Measurements from ENCODE around the gene TMTC3.
A peak's percentile ranks its signal among the peaks of the same experiment; 100 is the strongest.

The TMTC3 gene

GRCh38 chr12:88243982-88244381, 101.9 kb downstream of the TMTC3 start:
- Histone ChIP-seq H3K9ac (no peak overlapping the region), H3K27ac (no peak overlapping the region), H2AFZ (ENCODE audit: low read depth) (no peak overlapping the region), H3K36me3 (ENCODE audit: insufficient read depth) (no peaks in the 10 kb centered on the region), H3K4me2 (no peak overlapping the region), H4K20me1 (ENCODE audit: insufficient read depth) (no peaks in the 10 kb centered on the region), H3K27me3 (ENCODE audit: insufficient read depth, low read depth) (no peaks in the 10 kb centered on the region), H3K4me3 (IDR thresholded peaks at IDR 0.05; ENCODE audit: insufficient read depth, low read depth, low read length) (no peak overlapping the region), H3K4me1 (ENCODE audit: low read depth, poor library complexity, severe bottlenecking) (peaks cover 15% of the 10 kb centered on the region), H3K79me2 (ENCODE audit: insufficient read depth, low read depth) (no peaks in the 10 kb centered on the region; the same call in 1 of the 2 replicates)
- TF ChIP-seq CTCF (conservative IDR thresholded peaks at IDR 0.05; ENCODE audit: low read depth, low read length), result no peak

GRCh38 chr12:88245905-88246304, 103.8 kb downstream of the TMTC3 start:
- Histone ChIP-seq H3K27ac (no peak overlapping the region), H3K79me2 (ENCODE audit: insufficient read depth, low read depth) (no peaks in the 10 kb centered on the region; the same call in 1 of the 2 replicates), H3K4me2 (no peak overlapping the region), H3K4me3 (IDR thresholded peaks at IDR 0.05; ENCODE audit: insufficient read depth, low read depth, low read length) (no peak overlapping the region), H4K20me1 (ENCODE audit: insufficient read depth) (no peaks in the 10 kb centered on the region), H2AFZ (ENCODE audit: low read depth) (no peak overlapping the region), H3K4me1 (ENCODE audit: low read depth, poor library complexity, severe bottlenecking) (peaks cover 15% of the 10 kb centered on the region), H3K36me3 (ENCODE audit: insufficient read depth) (no peaks in the 10 kb centered on the region), H3K9ac (no peak overlapping the region), H3K27me3 (ENCODE audit: insufficient read depth, low read depth) (no peaks in the 10 kb centered on the region)
- TF ChIP-seq CTCF (conservative IDR thresholded peaks at IDR 0.05; ENCODE audit: low read depth, low read length), result no peak

DNA sequence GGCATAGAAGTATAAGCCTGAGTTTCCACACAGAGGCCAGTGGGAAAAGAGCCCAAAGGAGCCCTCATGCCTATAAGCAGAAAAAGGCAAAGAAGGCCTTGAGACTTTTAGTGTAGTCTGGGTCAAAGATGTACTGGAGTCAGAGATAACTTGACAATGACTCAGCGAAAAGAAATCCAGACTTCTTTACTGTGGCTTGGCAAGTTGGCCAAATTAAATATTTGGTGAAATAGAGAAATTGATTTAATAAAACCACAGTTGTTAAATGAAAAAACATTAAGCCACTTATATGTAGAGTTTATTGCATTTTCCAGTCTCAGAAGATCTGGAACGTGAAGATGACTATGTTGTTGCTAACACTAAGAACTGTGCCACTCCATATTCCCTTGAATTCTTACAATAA, 105.1 kb downstream of the TMTC3 start:
- H3K79me2 ChIP-seq (ENCODE audit: insufficient read depth, low read depth), result no peaks in the 10 kb centered on the region; the same call in 1 of the 2 replicates
- no peak overlapping the region for H3K4me3 ChIP-seq (IDR thresholded peaks at IDR 0.05; ENCODE audit: insufficient read depth, low read depth, low read length)
- no peaks in the 10 kb centered on the region for H3K36me3 ChIP-seq (ENCODE audit: insufficient read depth)
- H3K9ac ChIP-seq, result no peak overlapping the region
- no peaks in the 10 kb centered on the region for H4K20me1 ChIP-seq (ENCODE audit: insufficient read depth)
- TF ChIP-seq CTCF (conservative IDR thresholded peaks at IDR 0.05; ENCODE audit: low read depth, low read length), result no peak
- no peak overlapping the region for H3K27ac ChIP-seq
- H2AFZ ChIP-seq (ENCODE audit: low read depth), result 0 out of 2 replicates have a peak overlapping the region, but pooled peaks have one; percentile 7
- H3K27me3 ChIP-seq (ENCODE audit: insufficient read depth, low read depth), result no peaks in the 10 kb centered on the region
- H3K4me1 ChIP-seq (ENCODE audit: low read depth, poor library complexity, severe bottlenecking), result peaks cover 13% of the 10 kb centered on the region
- no peak overlapping the region for H3K4me2 ChIP-seq

DNA sequence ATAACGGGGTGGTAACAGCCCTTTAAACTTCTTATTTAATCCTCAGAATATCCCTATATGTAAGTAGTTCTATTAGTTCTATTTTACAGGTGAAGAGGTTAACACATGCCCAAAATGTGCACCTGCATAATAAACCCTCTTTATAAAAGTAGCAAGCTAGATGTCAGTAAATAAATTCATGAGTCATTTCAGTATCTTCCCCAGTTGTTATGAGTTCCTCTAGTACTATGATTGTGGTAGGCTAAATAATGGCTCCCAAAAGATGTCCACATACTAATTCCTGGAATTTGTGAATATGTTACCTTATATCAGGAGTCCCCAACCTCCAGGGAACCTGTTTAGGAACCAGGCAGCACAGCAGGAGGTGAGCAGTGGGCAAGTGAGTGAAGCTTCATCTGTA, 106.5 kb downstream of the TMTC3 start:
- H3K4me3 ChIP-seq (IDR thresholded peaks at IDR 0.05; ENCODE audit: insufficient read depth, low read depth, low read length), result no peak overlapping the region
- H3K9ac ChIP-seq, result no peak overlapping the region
- peaks cover 3% of the 10 kb centered on the region for H3K4me1 ChIP-seq (ENCODE audit: low read depth, poor library complexity, severe bottlenecking)
- no peak overlapping the region for H3K27ac ChIP-seq
- no peaks in the 10 kb centered on the region for H3K79me2 ChIP-seq (ENCODE audit: insufficient read depth, low read depth)
- no peaks in the 10 kb centered on the region for H3K27me3 ChIP-seq (ENCODE audit: insufficient read depth, low read depth)
- no peak overlapping the region for H2AFZ ChIP-seq (ENCODE audit: low read depth)
- no peak for TF ChIP-seq CTCF (conservative IDR thresholded peaks at IDR 0.05; ENCODE audit: low read depth, low read length)
- H3K36me3 ChIP-seq (ENCODE audit: insufficient read depth), result no peaks in the 10 kb centered on the region
- no peak overlapping the region for H3K4me2 ChIP-seq
- H4K20me1 ChIP-seq (ENCODE audit: insufficient read depth), result no peaks in the 10 kb centered on the region

All from KMS-11 (cell line).